ENCODE measurements around the gene DNAL1. TPM values are rescaled to one million over a fixed set of nuclear protein-coding genes. Genes with fewer than 3 reads are reported as not detected.

Gene DNAL1
- total RNA-seq, 2 donors from 2014 or later = 8.5 to 10.0 TPM

DNA sequence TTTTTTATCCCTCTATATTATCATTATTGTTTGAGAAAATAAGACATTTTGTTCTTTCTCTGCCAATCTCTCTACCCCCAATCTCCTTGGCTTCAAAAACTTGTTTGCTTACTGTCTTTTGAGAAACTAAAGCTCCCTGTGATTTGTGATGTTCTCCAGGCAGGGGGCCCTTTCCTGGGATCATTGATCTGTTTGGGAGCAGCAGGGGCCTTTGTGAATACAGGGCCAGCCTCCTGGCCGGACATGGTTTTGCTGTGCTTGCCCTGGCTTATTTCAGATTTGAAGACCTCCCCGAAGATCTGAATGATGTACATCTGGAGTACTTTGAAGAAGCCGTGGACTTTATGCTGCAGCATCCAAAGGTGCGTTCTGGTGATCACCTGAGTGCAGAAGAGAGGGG lies 28.0 kb upstream of the DNAL1 start:
- H3K9me3 ChIP-seq = no peaks in the 10 kb centered on the region
- TF ChIP-seq, protein P1, sequence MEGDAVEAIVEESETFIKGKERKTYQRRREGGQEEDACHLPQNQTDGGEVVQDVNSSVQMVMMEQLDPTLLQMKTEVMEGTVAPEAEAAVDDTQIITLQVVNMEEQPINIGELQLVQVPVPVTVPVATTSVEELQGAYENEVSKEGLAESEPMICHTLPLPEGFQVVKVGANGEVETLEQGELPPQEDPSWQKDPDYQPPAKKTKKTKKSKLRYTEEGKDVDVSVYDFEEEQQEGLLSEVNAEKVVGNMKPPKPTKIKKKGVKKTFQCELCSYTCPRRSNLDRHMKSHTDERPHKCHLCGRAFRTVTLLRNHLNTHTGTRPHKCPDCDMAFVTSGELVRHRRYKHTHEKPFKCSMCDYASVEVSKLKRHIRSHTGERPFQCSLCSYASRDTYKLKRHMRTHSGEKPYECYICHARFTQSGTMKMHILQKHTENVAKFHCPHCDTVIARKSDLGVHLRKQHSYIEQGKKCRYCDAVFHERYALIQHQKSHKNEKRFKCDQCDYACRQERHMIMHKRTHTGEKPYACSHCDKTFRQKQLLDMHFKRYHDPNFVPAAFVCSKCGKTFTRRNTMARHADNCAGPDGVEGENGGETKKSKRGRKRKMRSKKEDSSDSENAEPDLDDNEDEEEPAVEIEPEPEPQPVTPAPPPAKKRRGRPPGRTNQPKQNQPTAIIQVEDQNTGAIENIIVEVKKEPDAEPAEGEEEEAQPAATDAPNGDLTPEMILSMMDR (IDR thresholded peaks at IDR 0.05) = no peak
- TF ChIP-seq POLR2AphosphoS5 (IDR thresholded peaks at IDR 0.05) = no peak
- TF ChIP-seq POLR2A (IDR thresholded peaks at IDR 0.05) = no peak
- intact Hi-C loops (cut with DNase I) = no loop called here

DNA sequence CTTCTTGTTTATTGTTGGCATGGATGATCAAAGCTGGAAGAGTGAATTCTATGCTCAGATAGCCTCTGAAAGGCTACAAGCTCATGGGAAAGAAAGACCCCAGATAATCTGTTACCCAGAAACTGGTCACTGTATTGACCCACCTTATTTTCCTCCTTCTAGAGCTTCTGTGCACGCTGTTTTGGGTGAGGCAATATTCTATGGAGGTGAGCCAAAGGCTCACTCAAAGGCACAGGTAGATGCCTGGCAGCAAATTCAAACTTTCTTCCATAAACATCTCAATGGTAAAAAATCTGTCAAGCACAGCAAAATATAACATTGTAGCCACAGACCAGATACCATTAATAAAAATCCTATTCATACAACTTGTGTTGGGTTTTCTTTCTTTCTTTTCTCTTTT lies 25.3 kb upstream of the DNAL1 start:
- WGBS = 55% methylated on average over 1 of the region's 1 CpG
- no peak overlapping the region for H3K27ac ChIP-seq
- DNase-seq (ENCODE audit: low spot score) = no peak
- TF ChIP-seq, protein P1 (IDR thresholded peaks at IDR 0.05) = no peak
- TF ChIP-seq POLR2A (IDR thresholded peaks at IDR 0.05) (no peak), POLR2AphosphoS5 (IDR thresholded peaks at IDR 0.05) (no peak)
- no peaks in the 10 kb centered on the region for H3K27me3 ChIP-seq (replicated peaks; ENCODE audit: insufficient read depth)
- intact Hi-C loops (cut with DNase I) = no loop called here
- H3K4me1 ChIP-seq (replicated peaks) = no peaks in the 10 kb centered on the region
- no peak overlapping the region for H3K4me3 ChIP-seq
- H3K9me3 ChIP-seq = no peaks in the 10 kb centered on the region
- no peaks in the 10 kb centered on the region for H3K36me3 ChIP-seq

More for the DNA sequence above, 28.0 kb upstream of the DNAL1 start:
- Histone ChIP-seq H3K27ac (no peak overlapping the region), H3K36me3 (no peaks in the 10 kb centered on the region), H3K4me3 (no peak overlapping the region), H3K4me1 (replicated peaks) (no peaks in the 10 kb centered on the region), H3K27me3 (replicated peaks; ENCODE audit: insufficient read depth) (no peaks in the 10 kb centered on the region)
- 83% methylated on average over 4 of the region's 4 CpGs for WGBS
- DNase-seq (ENCODE audit: low spot score) = no peak

DNA sequence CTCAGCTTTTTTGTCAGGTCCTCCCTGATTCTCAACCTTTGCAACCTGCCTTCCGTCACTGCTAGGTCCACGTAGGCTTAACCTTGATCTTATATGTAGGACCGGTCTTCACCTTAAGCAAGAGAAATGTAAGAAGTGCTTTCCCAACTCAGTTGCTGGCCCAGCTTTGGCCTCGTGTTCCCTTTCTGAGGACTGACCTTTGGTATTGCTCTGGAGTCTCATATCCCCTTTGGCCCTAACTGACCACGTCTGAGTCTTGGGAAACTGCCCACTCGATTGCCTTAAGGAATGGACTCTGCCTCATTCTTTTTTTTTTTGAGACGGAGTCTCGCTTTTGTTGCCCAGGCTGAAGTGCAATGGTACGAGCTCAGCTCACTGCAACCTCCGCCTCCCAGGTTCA lies 24.5 kb upstream of the DNAL1 start:
- H3K36me3 ChIP-seq = no peaks in the 10 kb centered on the region
- H3K4me3 ChIP-seq = no peak overlapping the region
- no peaks in the 10 kb centered on the region for H3K4me1 ChIP-seq (replicated peaks)
- no peaks in the 10 kb centered on the region for H3K27me3 ChIP-seq (replicated peaks; ENCODE audit: insufficient read depth)
- WGBS = 90% methylated on average over 10 of the region's 10 CpGs
- no peak overlapping the region for H3K27ac ChIP-seq
- DNase-seq (ENCODE audit: low spot score) = no peak
- intact Hi-C loops (cut with DNase I) = no loop called here
- no peaks in the 10 kb centered on the region for H3K9me3 ChIP-seq
- TF ChIP-seq, protein P1 (IDR thresholded peaks at IDR 0.05) = no peak
- TF ChIP-seq POLR2AphosphoS5 (IDR thresholded peaks at IDR 0.05) (no peak), POLR2A (IDR thresholded peaks at IDR 0.05) (no peak)

DNA sequence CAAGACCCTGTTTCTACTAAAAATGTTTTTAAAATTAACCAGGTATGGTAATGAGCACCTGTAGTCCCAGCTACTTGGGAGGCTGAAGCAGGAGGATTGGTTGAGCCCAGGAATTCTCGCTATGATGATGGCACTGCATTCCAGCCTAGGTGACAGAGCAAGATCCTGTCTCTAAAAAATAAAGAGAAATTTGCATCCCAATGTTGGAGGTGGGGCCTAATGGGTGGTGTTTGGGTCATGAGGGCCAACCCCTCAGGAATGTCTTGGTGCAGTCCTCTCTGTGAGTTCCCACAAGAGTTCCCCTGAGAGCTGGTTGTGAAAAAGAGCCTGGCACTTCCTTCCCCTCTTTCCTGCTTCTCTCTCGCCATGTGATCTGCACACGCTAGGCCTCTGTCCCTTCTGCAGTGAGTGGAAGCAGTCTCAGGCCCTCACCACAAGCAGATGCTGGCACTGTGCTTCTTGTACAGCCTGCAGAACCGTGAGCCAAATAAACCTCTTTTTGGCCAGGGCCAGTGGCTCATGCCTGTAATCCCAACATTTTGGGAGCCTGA lies 21.2 kb upstream of the DNAL1 start:
- WGBS = 91% methylated on average over 4 of the region's 4 CpGs
- no peak for TF ChIP-seq POLR2A (IDR thresholded peaks at IDR 0.05)
- TF ChIP-seq, protein P1 (IDR thresholded peaks at IDR 0.05) = no peak
- TF ChIP-seq POLR2AphosphoS5 (IDR thresholded peaks at IDR 0.05) = no peak
- no peaks in the 10 kb centered on the region for H3K27me3 ChIP-seq (replicated peaks; ENCODE audit: insufficient read depth)
- H3K4me3 ChIP-seq = no peak overlapping the region
- intact Hi-C loops (cut with DNase I) = no loop called here
- DNase-seq (ENCODE audit: low spot score) = no peak
- H3K36me3 ChIP-seq = no peaks in the 10 kb centered on the region
- no peak overlapping the region for H3K27ac ChIP-seq
- no peaks in the 10 kb centered on the region for H3K9me3 ChIP-seq
- H3K4me1 ChIP-seq (replicated peaks) = no peaks in the 10 kb centered on the region

DNA sequence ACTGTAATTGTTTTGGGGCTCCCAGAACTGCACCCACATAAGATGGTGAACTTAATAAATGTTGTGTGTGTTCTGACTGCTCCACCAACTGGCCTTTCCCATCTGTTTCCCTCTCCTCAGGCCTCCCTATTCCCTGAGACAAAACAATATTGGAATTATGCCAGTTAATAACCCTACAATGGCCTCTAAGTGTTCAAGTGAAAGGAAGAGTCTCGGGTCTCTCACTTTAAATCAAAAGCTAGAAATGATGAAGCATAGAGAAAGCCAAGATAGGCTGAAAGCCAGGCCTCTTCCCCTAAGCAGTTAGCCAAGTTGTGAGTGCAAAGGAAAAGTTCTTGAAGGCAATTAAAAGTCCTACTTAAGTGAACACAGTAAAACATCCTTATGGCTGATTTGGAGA lies 19.1 kb upstream of the DNAL1 start:
- no peak overlapping the region for H3K27ac ChIP-seq
- no peaks in the 10 kb centered on the region for H3K27me3 ChIP-seq (replicated peaks; ENCODE audit: insufficient read depth)
- no peaks in the 10 kb centered on the region for H3K4me1 ChIP-seq (replicated peaks)
- WGBS = 68% methylated on average over 1 of the region's 1 CpG
- no peaks in the 10 kb centered on the region for H3K9me3 ChIP-seq
- no peak for DNase-seq (ENCODE audit: low spot score)
- H3K36me3 ChIP-seq = no peaks in the 10 kb centered on the region
- TF ChIP-seq POLR2AphosphoS5 (IDR thresholded peaks at IDR 0.05) = no peak
- TF ChIP-seq, protein P1 (IDR thresholded peaks at IDR 0.05) = no peak
- no peak for TF ChIP-seq POLR2A (IDR thresholded peaks at IDR 0.05)
- H3K4me3 ChIP-seq = no peak overlapping the region
- intact Hi-C loops (cut with DNase I) = no loop called here

Measured in prostate gland (tissue), 2 donors.